Measurements from ENCODE around the gene KCNQ2.

GRCh38 chr20:63508072-63508768 lies 35.8 kb upstream of the KCNQ2 start:
- TF ChIP-seq EZH2 (IDR thresholded peaks at IDR 0.05; ENCODE audit: borderline replicate concordance, low read depth, low read length, severe bottlenecking) (no peak), CTCF (IDR thresholded peaks at IDR 0.05; ENCODE audit: borderline replicate concordance, extremely low read depth, low read length, poor library complexity, severe bottlenecking) (no peak)

All from DND-41 (cell line).